ENCODE data around the gene NCOR1.
A peak's percentile ranks its signal among the peaks of the same experiment; 100 is the strongest.

Gene NCOR1

GRCh38 chr17:16215273-16215964 lies at the start of gene NCOR1:
Gene NCOR1, minus strand, starts transcription at chr17:16215534. Its CDS starts 20,965 bp downstream, at chr17:16194569.
- TF ChIP-seq CSDC2 (CRISPR knock-in tag; IDR thresholded peaks at IDR 0.05) (0 out of 2 replicates have a peak, but pooled peaks have one; percentile 18), BACH2 (CRISPR knock-in tag; IDR thresholded peaks at IDR 0.05; ENCODE audit: borderline replicate concordance) (no peak), ZFP30 (CRISPR knock-in tag; IDR thresholded peaks at IDR 0.05) (no peak), POU6F1 (CRISPR knock-in tag; IDR thresholded peaks at IDR 0.05; ENCODE audit: borderline replicate concordance, low read depth) (peak; percentile 84; the same call in 1 of the 2 replicates)

GRCh38 chr17:16262201-16262600 lies 46.9 kb upstream of the NCOR1 start:
- no peak for ATAC-seq
- TF ChIP-seq POU6F1 (CRISPR knock-in tag; IDR thresholded peaks at IDR 0.05; ENCODE audit: borderline replicate concordance, low read depth): no peak
- TF ChIP-seq BACH2 (CRISPR knock-in tag; IDR thresholded peaks at IDR 0.05; ENCODE audit: borderline replicate concordance): no peak
- no peak for TF ChIP-seq SNAI2 (CRISPR knock-in tag; IDR thresholded peaks at IDR 0.05)
- TF ChIP-seq ARNTL (CRISPR knock-in tag; IDR thresholded peaks at IDR 0.05; ENCODE audit: borderline replicate concordance, low read depth): no peak
- no peak for TF ChIP-seq ZNF8 (CRISPR knock-in tag; IDR thresholded peaks at IDR 0.05)
- no peak for TF ChIP-seq PPARA (CRISPR knock-in tag; IDR thresholded peaks at IDR 0.05; ENCODE audit: borderline replicate concordance)
- TF ChIP-seq CSDC2 (CRISPR knock-in tag; IDR thresholded peaks at IDR 0.05): no peak
- TF ChIP-seq TCF4 (CRISPR knock-in tag; IDR thresholded peaks at IDR 0.05; ENCODE audit: borderline replicate concordance): no peak
- no peak for TF ChIP-seq ZFP3 (CRISPR knock-in tag; IDR thresholded peaks at IDR 0.05)
- TF ChIP-seq TOX (CRISPR knock-in tag; IDR thresholded peaks at IDR 0.05; ENCODE audit: borderline replicate concordance): no peak
- TF ChIP-seq TSHZ2 (CRISPR knock-in tag; IDR thresholded peaks at IDR 0.05): no peak
- TF ChIP-seq CSRNP3 (CRISPR knock-in tag; IDR thresholded peaks at IDR 0.05): no peak
- TF ChIP-seq RARB (CRISPR knock-in tag; IDR thresholded peaks at IDR 0.05): no peak
- no peak for TF ChIP-seq PATZ1 (CRISPR knock-in tag; IDR thresholded peaks at IDR 0.05; ENCODE audit: borderline replicate concordance)
- no peak for TF ChIP-seq GLIS3 (CRISPR knock-in tag; IDR thresholded peaks at IDR 0.05)

More at GRCh38 chr17:16215273-16215964, at the start of gene NCOR1:
- peak; percentile 93 for ATAC-seq

GRCh38 chr17:16261049-16261448 lies 45.7 kb upstream of the NCOR1 start:
- ATAC-seq: no peak
- no peak for TF ChIP-seq CREB5 (CRISPR knock-in tag; IDR thresholded peaks at IDR 0.05; ENCODE audit: low read depth)
- no peak for TF ChIP-seq ZFP3 (CRISPR knock-in tag; IDR thresholded peaks at IDR 0.05)
- TF ChIP-seq TOX (CRISPR knock-in tag; IDR thresholded peaks at IDR 0.05; ENCODE audit: borderline replicate concordance): no peak
- TF ChIP-seq ARNTL (CRISPR knock-in tag; IDR thresholded peaks at IDR 0.05; ENCODE audit: borderline replicate concordance, low read depth): no peak
- no peak for TF ChIP-seq OSR1 (CRISPR knock-in tag; IDR thresholded peaks at IDR 0.05)
- TF ChIP-seq ISL1 (CRISPR knock-in tag; IDR thresholded peaks at IDR 0.05): no peak

Measured in SK-N-SH treated with all-trans-retinoic acid at 6 μM for 48 hours (cell line).